Hepatocyte (in vitro differentiated cells): ENCODE results near the gene SPEG. TPM values are rescaled to one million over a fixed set of nuclear protein-coding genes. Genes with fewer than 3 reads are reported as not detected.

Source experiments
- DNase-seq: peaks from one replicate; pipeline ENCODE4 v3.0.0-alpha.2; 2016; ENCODE audit warnings: low spot score
- H2AFZ ChIP-seq: fragments of 200-600 bp; sonication (generic); 2 replicates; pipeline ENCODE4 v1.6.0; 2016; ENCODE audit warnings: antibody characterized with exemption, mild to moderate bottlenecking
- H3K27ac ChIP-seq: fragments of 200-600 bp; sonication (generic); 2 replicates; pipeline ENCODE4 v1.5.1; 2016; ENCODE audit warnings: mild to moderate bottlenecking
- H3K27me3 ChIP-seq: fragments of 200-600 bp; sonication (generic); 2 replicates; pipeline ENCODE4 v1.6.1; 2016
- H3K36me3 ChIP-seq: fragments of 200-600 bp; sonication (generic); replicated peaks from 2 replicates; pipeline ENCODE4 v1.5.1; 2016; ENCODE audit warnings: low read depth; ENCODE audit not compliant: insufficient read depth
- H3K4me1 ChIP-seq: fragments of 200-600 bp; sonication (generic); 2 replicates; pipeline ENCODE4 v1.5.1; 2016; ENCODE audit warnings: mild to moderate bottlenecking, moderate library complexity; ENCODE audit not compliant: insufficient read depth
- H3K4me2 ChIP-seq: fragments of 200-600 bp; sonication (generic); 2 replicates; pipeline ENCODE4 v1.6.0; 2016
- H3K4me3 ChIP-seq: fragments of 200-600 bp; sonication (generic); 2 replicates; pipeline ENCODE4 v1.5.1; 2016; ENCODE audit warnings: mild to moderate bottlenecking
- H3K79me2 ChIP-seq: fragments of 200-600 bp; sonication (generic); 2 replicates; pipeline ENCODE4 v1.6.0; 2017; ENCODE audit warnings: mild to moderate bottlenecking
- H3K9me2 ChIP-seq: fragments of 200-600 bp; sonication (generic); replicated peaks from 2 replicates; pipeline ENCODE4 v1.6.0; 2017; ENCODE audit warnings: mild to moderate bottlenecking; ENCODE audit not compliant: insufficient read depth
- H3K9me3 ChIP-seq: fragments of 200-600 bp; sonication (generic); 2 replicates; pipeline ENCODE4 v1.5.1; 2016; ENCODE audit warnings: low read depth, mild to moderate bottlenecking
- H4K20me1 ChIP-seq: fragments of 200-600 bp; sonication (generic); 2 replicates; pipeline ENCODE4 v1.6.0; 2016; ENCODE audit warnings: mild to moderate bottlenecking; ENCODE audit not compliant: insufficient read depth, poor library complexity, severe bottlenecking
- EZH2 ChIP-seq: fragments of 200-600 bp; sonication (generic); IDR thresholded peaks from 2 replicates; pipeline ENCODE4 v1.6.1; 2016; ENCODE audit warnings: antibody characterized with exemption, mild to moderate bottlenecking, borderline replicate concordance
- EZH2phosphoT487 ChIP-seq: fragments of 200-600 bp; sonication (generic); IDR thresholded peaks from one replicate; pipeline ENCODE4 v1.6.1; 2018; ENCODE audit warnings: antibody characterized with exemption, mild to moderate bottlenecking, low read depth, moderate library complexity; ENCODE audit not compliant: unreplicated experiment, severe bottlenecking
- WGBS: methylation state at CpG from one replicate; pipeline ENCODE4 v1.1.6; 2016; ENCODE audit warnings: low lambda C conversion rate; ENCODE audit errors: missing lambda C conversion rate; 5-methylcytosine and 5-hydroxymethylcytosine counted together
- polyA plus RNA-seq: library from polyadenylated mRNA; unstranded; fragments of >200 nt; fragmentation: Nextera tagmentation; extraction: Ambion mirVana; gene quantifications from 2 replicates; pipeline ENCODE4 v1.2.1, GENCODE V29; 2016
- total RNA-seq: library from RNA; depleted of rRNA; stranded (reverse); fragments of >200 nt; gene quantifications from 2 replicates; pipeline ENCODE4 v1.2.3, GENCODE V29; 2014
- TF ChIP-seq, protein P1 (sequence below): fragments of 200-600 bp; sonication (generic); IDR thresholded peaks from 2 replicates; pipeline ENCODE4 v1.5.1; 2016; ENCODE audit warnings: antibody characterized with exemption, mild to moderate bottlenecking; ENCODE audit not compliant: poor library complexity

SPEG gene
- total and polyA plus RNA-seq, 2 experiments from 2014 or later, result 21.6 to 40.0 TPM

DNA sequence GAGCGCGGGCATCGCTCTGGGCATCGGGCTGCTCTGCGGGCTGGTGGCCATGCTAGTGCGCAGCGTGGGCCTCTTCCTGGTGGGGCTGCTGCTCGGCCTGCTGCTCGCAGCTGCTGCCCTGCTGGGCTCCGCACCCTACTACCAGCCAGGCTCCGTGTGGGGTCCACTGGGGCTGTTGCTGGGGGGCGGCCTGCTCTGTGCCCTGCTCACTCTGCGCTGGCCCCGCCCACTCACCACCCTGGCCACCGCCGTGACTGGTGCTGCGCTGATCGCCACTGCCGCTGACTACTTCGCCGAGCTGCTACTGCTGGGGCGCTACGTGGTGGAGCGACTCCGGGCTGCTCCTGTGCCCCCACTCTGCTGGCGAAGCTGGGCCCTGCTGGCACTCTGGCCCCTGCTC lies 113.0 kb downstream of the SPEG start:
- no peak for DNase-seq
- Histone ChIP-seq H3K79me2 (peaks cover 2% of the 10 kb centered on the region), H3K27ac (no peak overlapping the region), H3K4me1 (peaks cover 4% of the 10 kb centered on the region), H3K27me3 (peaks cover 4% of the 10 kb centered on the region), H3K9me2 (no peaks in the 10 kb centered on the region), H2AFZ (no peak overlapping the region), H3K4me3 (no peak overlapping the region), H3K9me3 (no peaks in the 10 kb centered on the region), H3K36me3 (no peaks in the 10 kb centered on the region), H4K20me1 (no peaks in the 10 kb centered on the region), H3K4me2 (no peak overlapping the region)
- TF ChIP-seq, protein P1, sequence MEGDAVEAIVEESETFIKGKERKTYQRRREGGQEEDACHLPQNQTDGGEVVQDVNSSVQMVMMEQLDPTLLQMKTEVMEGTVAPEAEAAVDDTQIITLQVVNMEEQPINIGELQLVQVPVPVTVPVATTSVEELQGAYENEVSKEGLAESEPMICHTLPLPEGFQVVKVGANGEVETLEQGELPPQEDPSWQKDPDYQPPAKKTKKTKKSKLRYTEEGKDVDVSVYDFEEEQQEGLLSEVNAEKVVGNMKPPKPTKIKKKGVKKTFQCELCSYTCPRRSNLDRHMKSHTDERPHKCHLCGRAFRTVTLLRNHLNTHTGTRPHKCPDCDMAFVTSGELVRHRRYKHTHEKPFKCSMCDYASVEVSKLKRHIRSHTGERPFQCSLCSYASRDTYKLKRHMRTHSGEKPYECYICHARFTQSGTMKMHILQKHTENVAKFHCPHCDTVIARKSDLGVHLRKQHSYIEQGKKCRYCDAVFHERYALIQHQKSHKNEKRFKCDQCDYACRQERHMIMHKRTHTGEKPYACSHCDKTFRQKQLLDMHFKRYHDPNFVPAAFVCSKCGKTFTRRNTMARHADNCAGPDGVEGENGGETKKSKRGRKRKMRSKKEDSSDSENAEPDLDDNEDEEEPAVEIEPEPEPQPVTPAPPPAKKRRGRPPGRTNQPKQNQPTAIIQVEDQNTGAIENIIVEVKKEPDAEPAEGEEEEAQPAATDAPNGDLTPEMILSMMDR, result no peak
- TF ChIP-seq EZH2 (no peak), EZH2phosphoT487 (no peak)
- WGBS, result 98% methylated on average over 25 of the region's 26 CpGs

Other genes starting within 250 kb of the SPEG start
- gene ZFAND2B, start 228.1 kb upstream of the SPEG start, total RNA-seq, result 38.7 and 58.1 TPM in 2 replicates
- 55.1 and 65.4 TPM in 2 replicates for gene ZFAND2B, start 228.1 kb upstream of the SPEG start, polyA plus RNA-seq
- 34.7 and 37.7 TPM in 2 replicates for gene ABCB6, start 215.9 kb upstream of the SPEG start, total RNA-seq
- gene ABCB6, start 215.9 kb upstream of the SPEG start, polyA plus RNA-seq, result 53.4 and 59.5 TPM in 2 replicates
- gene ATG9A, start 205.2 kb upstream of the SPEG start, total RNA-seq, result 34.6 and 35.7 TPM in 2 replicates
- gene ATG9A, start 205.2 kb upstream of the SPEG start, polyA plus RNA-seq, result 46.6 and 57.8 TPM in 2 replicates
- 25.2 and 37.5 TPM in 2 replicates for gene ANKZF1, start 205.0 kb upstream of the SPEG start, total RNA-seq
- 41.6 and 47.1 TPM in 2 replicates for gene ANKZF1, start 205.0 kb upstream of the SPEG start, polyA plus RNA-seq
- gene GLB1L, start 189.4 kb upstream of the SPEG start, total RNA-seq, result 5.9 and 9.6 TPM in 2 replicates
- 1.7 and 6.6 TPM in 2 replicates for gene GLB1L, start 189.4 kb upstream of the SPEG start, polyA plus RNA-seq
- gene STK16, start 189.4 kb upstream of the SPEG start, total RNA-seq, result 35.6 and 38.8 TPM in 2 replicates
- 7.7 and 10.1 TPM in 2 replicates for gene STK16, start 189.4 kb upstream of the SPEG start, polyA plus RNA-seq
- 0.13 TPM in 1 of 2 replicates, not detected in the other for gene TUBA4B, start 181.6 kb upstream of the SPEG start, total RNA-seq
- gene TUBA4B, start 181.6 kb upstream of the SPEG start, polyA plus RNA-seq, result not detected in 2 replicates
- gene TUBA4A, start 180.9 kb upstream of the SPEG start, total RNA-seq, result 4.7 and 9.6 TPM in 2 replicates
- gene TUBA4A, start 180.9 kb upstream of the SPEG start, polyA plus RNA-seq, result 10.5 and 14.3 TPM in 2 replicates
- 47.4 and 50.7 TPM in 2 replicates for gene DNAJB2, start 155.5 kb upstream of the SPEG start, total RNA-seq
- gene DNAJB2, start 155.5 kb upstream of the SPEG start, polyA plus RNA-seq, result 19.4 and 20.1 TPM in 2 replicates
- gene PTPRN, start 125.4 kb upstream of the SPEG start, total RNA-seq, result 3.5 and 4.6 TPM in 2 replicates
- gene PTPRN, start 125.4 kb upstream of the SPEG start, polyA plus RNA-seq, result 9.8 and 9.9 TPM in 2 replicates
- gene RESP18, start 102.1 kb upstream of the SPEG start, total RNA-seq, result not detected in 2 replicates
- gene RESP18, start 102.1 kb upstream of the SPEG start, polyA plus RNA-seq, result not detected in 2 replicates
- 53.5 and 72.0 TPM in 2 replicates for gene DNPEP, start 46.9 kb upstream of the SPEG start, total RNA-seq
- 79.0 and 87.7 TPM in 2 replicates for gene DNPEP, start 46.9 kb upstream of the SPEG start, polyA plus RNA-seq
- gene DES, start 16.5 kb upstream of the SPEG start, total RNA-seq, result 103 and 114 TPM in 2 replicates
- 58.5 and 60.9 TPM in 2 replicates for gene DES, start 16.5 kb upstream of the SPEG start, polyA plus RNA-seq
- gene GMPPA, start 64.0 kb downstream of the SPEG start, total RNA-seq, result 51.3 and 76.5 TPM in 2 replicates
- gene GMPPA, start 64.0 kb downstream of the SPEG start, polyA plus RNA-seq, result 67.8 and 75.6 TPM in 2 replicates
- not detected in 2 replicates for gene ASIC4, start 79.6 kb downstream of the SPEG start, total RNA-seq
- gene ASIC4, start 79.6 kb downstream of the SPEG start, polyA plus RNA-seq, result 0.07 TPM in 1 of 2 replicates, not detected in the other
- 180 and 193 TPM in 2 replicates for gene CHPF, start 109.0 kb downstream of the SPEG start, total RNA-seq
- 315 and 361 TPM in 2 replicates for gene CHPF, start 109.0 kb downstream of the SPEG start, polyA plus RNA-seq
- 7.3 and 8.0 TPM in 2 replicates for gene TMEM198, start 109.2 kb downstream of the SPEG start, total RNA-seq
- gene TMEM198, start 109.2 kb downstream of the SPEG start, polyA plus RNA-seq, result 10.4 and 12.2 TPM in 2 replicates
- gene OBSL1, start 136.7 kb downstream of the SPEG start, total RNA-seq, result 72.4 and 84.6 TPM in 2 replicates
- gene OBSL1, start 136.7 kb downstream of the SPEG start, polyA plus RNA-seq, result 61.0 and 73.7 TPM in 2 replicates
- gene INHA, start 137.5 kb downstream of the SPEG start, total RNA-seq, result 3.3 and 5.6 TPM in 2 replicates
- gene INHA, start 137.5 kb downstream of the SPEG start, polyA plus RNA-seq, result 8.1 and 9.2 TPM in 2 replicates
- gene STK11IP, start 163.0 kb downstream of the SPEG start, total RNA-seq, result 16.7 and 18.0 TPM in 2 replicates
- 17.6 and 23.1 TPM in 2 replicates for gene STK11IP, start 163.0 kb downstream of the SPEG start, polyA plus RNA-seq
- gene SLC4A3, start 192.8 kb downstream of the SPEG start, total RNA-seq, result 1.8 and 3.0 TPM in 2 replicates
- 8.1 and 14.1 TPM in 2 replicates for gene SLC4A3, start 192.8 kb downstream of the SPEG start, polyA plus RNA-seq